ENCODE data around the gene ANKRD31. TPM values are rescaled to one million over a fixed set of nuclear protein-coding genes. Genes with fewer than 3 reads are reported as not detected.
A peak's percentile ranks its signal among the peaks of the same experiment; 100 is the strongest.

Gene ANKRD31
- total RNA-seq, 1 experiment from 2014 or later, result 0.28 TPM

DNA sequence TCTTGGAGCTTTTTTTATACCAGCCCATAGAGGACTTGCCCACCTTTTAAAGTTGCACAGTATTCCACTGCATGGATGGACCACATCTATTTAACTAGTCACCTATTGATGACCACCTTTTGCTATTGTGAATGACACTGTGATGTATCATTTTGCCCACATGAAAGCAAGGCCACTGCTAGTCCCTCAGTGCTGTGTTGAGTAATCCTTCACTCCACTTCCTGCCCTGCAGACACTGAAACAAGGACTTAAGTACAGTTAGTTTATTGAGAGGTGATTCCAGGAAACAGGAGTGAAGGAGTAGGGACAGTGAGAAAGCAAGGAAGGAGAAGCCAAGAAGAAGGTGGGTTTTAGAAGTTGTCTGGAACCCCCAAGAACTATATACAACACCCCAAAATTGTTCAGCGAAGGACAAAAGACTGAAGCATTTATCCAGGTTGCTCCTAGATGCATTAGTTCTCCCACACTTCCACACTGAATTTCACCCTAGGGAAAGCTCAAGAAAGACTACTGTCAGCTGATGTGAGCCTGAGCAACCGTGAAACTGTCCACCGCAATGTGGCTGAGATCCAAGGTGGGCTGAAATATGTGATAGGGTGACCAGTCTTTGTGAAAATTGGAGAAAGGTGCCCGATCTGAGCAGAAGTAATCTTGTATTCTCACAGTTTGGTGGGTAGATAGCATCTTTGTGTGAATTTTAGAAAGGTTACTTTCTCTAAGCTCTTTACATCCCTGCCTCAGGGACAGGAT, 45.2 kb upstream of the ANKRD31 start:
- peaks cover 23% of the 10 kb centered on the region for H3K4me1 Mint-ChIP-seq (ENCODE audit: insufficient read depth, unreplicated experiment)
- ChIA-PET CTCF (interaction anchor here (0.8 to 1.5 kb wide), 4 partner anchors 10 to 356 kb away, joined by 3 to 8 read pairs (median 4); no protein-coding TSS in a partner anchor), POLR2A (interaction anchor here (0.7 to 9.1 kb wide), 3 partner anchors 39 to 134 kb away, joined by 3 to 124 read pairs (median 3); partner anchors contain the start of gene HMGCR)
- no peaks in the 10 kb centered on the region for H3K36me3 Mint-ChIP-seq (ENCODE audit: insufficient read depth, unreplicated experiment)
- no peaks in the 10 kb centered on the region for H3K9me3 Mint-ChIP-seq (ENCODE audit: unreplicated experiment)
- H3K27ac Mint-ChIP-seq (ENCODE audit: low read depth, unreplicated experiment), result no peak overlapping the region
- BruUV-seq (replicated peaks), result no TSS peak
- no peak overlapping the region for H3K4me3 Mint-ChIP-seq (ENCODE audit: unreplicated experiment)
- H3K27me3 Mint-ChIP-seq (ENCODE audit: insufficient read depth, unreplicated experiment), result no peaks in the 10 kb centered on the region
- intact Hi-C loops (cut with micrococcal nuclease), result no loop called here
- peak; percentile 10 for DNase-seq (ENCODE audit: unreplicated experiment)
- TF ChIP-seq, protein P1, sequence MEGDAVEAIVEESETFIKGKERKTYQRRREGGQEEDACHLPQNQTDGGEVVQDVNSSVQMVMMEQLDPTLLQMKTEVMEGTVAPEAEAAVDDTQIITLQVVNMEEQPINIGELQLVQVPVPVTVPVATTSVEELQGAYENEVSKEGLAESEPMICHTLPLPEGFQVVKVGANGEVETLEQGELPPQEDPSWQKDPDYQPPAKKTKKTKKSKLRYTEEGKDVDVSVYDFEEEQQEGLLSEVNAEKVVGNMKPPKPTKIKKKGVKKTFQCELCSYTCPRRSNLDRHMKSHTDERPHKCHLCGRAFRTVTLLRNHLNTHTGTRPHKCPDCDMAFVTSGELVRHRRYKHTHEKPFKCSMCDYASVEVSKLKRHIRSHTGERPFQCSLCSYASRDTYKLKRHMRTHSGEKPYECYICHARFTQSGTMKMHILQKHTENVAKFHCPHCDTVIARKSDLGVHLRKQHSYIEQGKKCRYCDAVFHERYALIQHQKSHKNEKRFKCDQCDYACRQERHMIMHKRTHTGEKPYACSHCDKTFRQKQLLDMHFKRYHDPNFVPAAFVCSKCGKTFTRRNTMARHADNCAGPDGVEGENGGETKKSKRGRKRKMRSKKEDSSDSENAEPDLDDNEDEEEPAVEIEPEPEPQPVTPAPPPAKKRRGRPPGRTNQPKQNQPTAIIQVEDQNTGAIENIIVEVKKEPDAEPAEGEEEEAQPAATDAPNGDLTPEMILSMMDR (IDR thresholded peaks at IDR 0.05; ENCODE audit: unreplicated experiment), result no peak

DNA sequence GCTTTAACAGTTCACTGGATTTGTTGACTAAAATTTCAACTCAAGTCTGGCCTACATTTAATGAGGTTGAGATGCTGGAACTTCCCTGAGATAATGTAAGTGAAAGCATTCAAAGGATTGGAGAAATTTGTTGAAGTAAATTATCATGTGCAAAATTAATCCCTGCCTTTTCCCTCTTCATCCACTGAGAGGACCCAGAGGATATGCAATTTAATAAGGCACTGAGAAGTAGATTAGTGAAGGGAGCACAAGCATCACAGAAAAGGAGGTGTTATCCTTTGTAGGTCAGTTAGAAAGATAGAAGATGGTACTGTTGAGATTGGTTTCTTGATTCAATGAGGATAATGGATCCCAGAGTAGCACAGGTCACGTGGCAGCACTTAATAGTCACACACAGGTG, 42.6 kb upstream of the ANKRD31 start:
- H3K9me3 Mint-ChIP-seq (ENCODE audit: unreplicated experiment), result no peaks in the 10 kb centered on the region
- TF ChIP-seq, protein P1 (IDR thresholded peaks at IDR 0.05; ENCODE audit: unreplicated experiment), result no peak
- intact Hi-C loops (cut with micrococcal nuclease), result loop anchor here (1.0 to 10.0 kb wide), 4 partner anchors 57 to 975 kb away; partner anchors contain the start of gene HMGCR
- ChIA-PET CTCF (interaction anchor here (0.8 to 3.1 kb wide), 9 partner anchors 14 to 353 kb away, joined by 3 to 17 read pairs (median 4); partner anchors contain the start of genes ANKRD31 and HMGCR), POLR2A (interaction anchor here (0.9 to 9.1 kb wide), 3 partner anchors 41 to 60 kb away, joined by 7 to 124 read pairs (median 7); partner anchors contain the start of gene HMGCR)
- no peak for DNase-seq (ENCODE audit: unreplicated experiment)
- H3K36me3 Mint-ChIP-seq (ENCODE audit: insufficient read depth, unreplicated experiment), result no peaks in the 10 kb centered on the region
- no peak overlapping the region for H3K27ac Mint-ChIP-seq (ENCODE audit: low read depth, unreplicated experiment)
- H3K4me3 Mint-ChIP-seq (ENCODE audit: unreplicated experiment), result no peak overlapping the region
- BruUV-seq (replicated peaks), result no TSS peak
- H3K27me3 Mint-ChIP-seq (ENCODE audit: insufficient read depth, unreplicated experiment), result no peaks in the 10 kb centered on the region
- H3K4me1 Mint-ChIP-seq (ENCODE audit: insufficient read depth, unreplicated experiment), result peaks cover 23% of the 10 kb centered on the region

DNA sequence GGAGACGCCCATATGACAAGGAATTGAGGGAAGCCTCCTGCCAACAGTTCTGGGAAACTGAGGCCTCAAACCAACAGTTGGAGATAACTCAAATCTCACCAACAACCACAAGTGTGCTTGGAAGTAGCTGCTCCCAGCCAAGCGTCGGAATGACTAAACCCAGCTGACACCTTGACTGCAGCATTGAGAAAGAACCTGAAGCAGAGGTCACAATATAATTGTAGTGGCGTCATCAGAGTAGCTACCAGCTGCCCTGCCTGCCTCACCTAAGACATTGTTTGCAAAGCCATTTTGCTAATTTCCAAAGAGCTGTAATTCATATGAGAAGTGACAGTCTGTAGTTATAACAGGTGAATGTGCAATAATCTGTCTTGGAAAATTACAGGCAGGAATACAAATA, 40.8 kb upstream of the ANKRD31 start:
- peaks cover 23% of the 10 kb centered on the region for H3K4me1 Mint-ChIP-seq (ENCODE audit: insufficient read depth, unreplicated experiment)
- no TSS peak for BruUV-seq (replicated peaks)
- no peaks in the 10 kb centered on the region for H3K36me3 Mint-ChIP-seq (ENCODE audit: insufficient read depth, unreplicated experiment)
- ChIA-PET CTCF (interaction anchor here (0.5 to 3.1 kb wide), 7 partner anchors 12 to 352 kb away, joined by 4 to 17 read pairs (median 4); partner anchors contain the start of gene HMGCR), POLR2A (interaction anchor here (1.0 to 9.1 kb wide), 6 partner anchors 9 to 125 kb away, joined by 3 to 124 read pairs (median 5); partner anchors contain the start of genes ANKRD31 and HMGCR)
- intact Hi-C loops (cut with micrococcal nuclease), result loop anchor here (5.0 to 10.0 kb wide), 2 partner anchors 290 to 977 kb away; no protein-coding TSS in a partner anchor
- no peak overlapping the region for H3K27ac Mint-ChIP-seq (ENCODE audit: low read depth, unreplicated experiment)
- TF ChIP-seq, protein P1 (IDR thresholded peaks at IDR 0.05; ENCODE audit: unreplicated experiment), result no peak
- no peaks in the 10 kb centered on the region for H3K9me3 Mint-ChIP-seq (ENCODE audit: unreplicated experiment)
- DNase-seq (ENCODE audit: unreplicated experiment), result peak; percentile 56
- H3K27me3 Mint-ChIP-seq (ENCODE audit: insufficient read depth, unreplicated experiment), result no peaks in the 10 kb centered on the region
- H3K4me3 Mint-ChIP-seq (ENCODE audit: unreplicated experiment), result no peak overlapping the region

DNA sequence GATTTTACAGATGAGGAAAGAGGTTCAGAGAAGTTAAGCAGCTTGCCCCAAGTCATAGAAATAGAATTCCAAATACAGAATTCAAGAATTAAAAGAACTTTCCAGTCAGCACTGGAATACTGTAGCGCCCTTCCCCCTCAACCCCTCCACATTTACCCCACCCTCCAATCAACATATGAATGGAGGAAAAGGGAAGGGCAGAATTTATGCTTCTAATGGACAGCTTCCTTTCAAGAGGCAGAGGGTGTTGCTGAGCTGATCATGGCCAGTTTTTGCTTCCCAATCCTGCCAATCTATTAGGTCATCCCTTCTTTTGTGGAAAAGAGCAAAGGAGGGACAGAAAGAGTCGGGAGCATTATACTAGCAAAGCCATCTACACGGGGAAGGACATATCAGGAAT, 39.1 kb upstream of the ANKRD31 start:
- H3K36me3 Mint-ChIP-seq (ENCODE audit: insufficient read depth, unreplicated experiment), result no peaks in the 10 kb centered on the region
- H3K9me3 Mint-ChIP-seq (ENCODE audit: unreplicated experiment), result no peaks in the 10 kb centered on the region
- TF ChIP-seq, protein P1 (IDR thresholded peaks at IDR 0.05; ENCODE audit: unreplicated experiment), result no peak
- ChIA-PET POLR2A (interaction anchor here (0.7 to 9.1 kb wide), 2 partner anchors 63 to 1283 kb away, joined by 3 to 124 read pairs; partner anchors contain the start of gene HMGCR), CTCF (interaction anchor here (0.6 to 1.4 kb wide), 3 partner anchors 9 to 633 kb away, joined by 3 to 7 read pairs (median 6); no protein-coding TSS in a partner anchor)
- H3K27ac Mint-ChIP-seq (ENCODE audit: low read depth, unreplicated experiment), result no peak overlapping the region
- no peaks in the 10 kb centered on the region for H3K27me3 Mint-ChIP-seq (ENCODE audit: insufficient read depth, unreplicated experiment)
- no peak overlapping the region for H3K4me3 Mint-ChIP-seq (ENCODE audit: unreplicated experiment)
- no TSS peak for BruUV-seq (replicated peaks)
- intact Hi-C loops (cut with micrococcal nuclease), result loop anchor here (5.0 to 10.0 kb wide), 2 partner anchors 292 to 979 kb away; no protein-coding TSS in a partner anchor
- H3K4me1 Mint-ChIP-seq (ENCODE audit: insufficient read depth, unreplicated experiment), result peaks cover 18% of the 10 kb centered on the region
- no peak for DNase-seq (ENCODE audit: unreplicated experiment)
